Endothelial cell of umbilical vein (primary cell): ENCODE data around the gene FBXO10.

Experiments used
- CTCF ChIP-seq, 2 donors: IDR thresholded peaks; 1 replicate in 1 of 2; 2 replicates in 1 of 2; pipeline ENCODE4 v1.5.1; 2011; ENCODE audit warnings: low read length in 2 of 2, mild to moderate bottlenecking in 2 of 2, moderate library complexity in 2 of 2, control low read depth in 1 of 2, inconsistent platforms in 1 of 2, low read depth in 1 of 2; ENCODE audit not compliant: insufficient read depth in 1 of 2; ENCODE audit errors: extremely low read depth in 1 of 2
- POLR2A ChIP-seq: IDR thresholded peaks from 2 replicates; pipeline ENCODE4 v1.6.1; 2012; ENCODE audit warnings: low read depth, mild to moderate bottlenecking, control low read depth, low read length

GRCh38 chr9:37565661-37566618 is 10.2 kb downstream of the FBXO10 start:
- no peak for TF ChIP-seq CTCF (IDR thresholded peaks at IDR 0.05; ENCODE audit: extremely low read depth in 1 of 2, insufficient read depth in 1 of 2, low read depth in 1 of 2, low read length in 2 of 2)
- no peak for TF ChIP-seq POLR2A
